Keratinocyte (primary cell): ENCODE data around the gene RGS3.

Experiments used
- CTCF ChIP-seq, 3 experiments: IDR thresholded peaks in 1 of 3; conservative IDR thresholded peaks in 1 of 3; optimal IDR thresholded peaks in 1 of 3; 2 replicates in 2 of 3; 3 replicates in 1 of 3; pipeline versions ENCODE3 to v1.5.1; 2011; ENCODE audit warnings: low read length in 3 of 3, mild to moderate bottlenecking in 3 of 3, moderate library complexity in 2 of 3, control low read depth in 1 of 3, inconsistent platforms in 1 of 3; ENCODE audit not compliant: insufficient read depth in 2 of 3; ENCODE audit errors: extremely low read depth in 1 of 3
- EZH2 ChIP-seq: IDR thresholded peaks from one replicate; pipeline ENCODE4 v1.6.1; 2012; ENCODE audit warnings: inconsistent platforms, mild to moderate bottlenecking, low read length, moderate library complexity

- TF ChIP-seq CTCF (optimal IDR thresholded peaks at IDR 0.05 in 1 of 3, IDR thresholded peaks at IDR 0.05 in 1 of 3, conservative IDR thresholded peaks at IDR 0.05 in 1 of 3; ENCODE audit: extremely low read depth in 1 of 3, insufficient read depth in 2 of 3, low read length in 3 of 3) (no peak), EZH2 (no peak)
Observed at GRCh38 chr9:113483676-113484257, 20.2 kb downstream of the RGS3 start.
